OCI-LY7 (cell line): ENCODE data around the gene CXCL10.

Experiments
- CTCF ChIP-seq: fragments of 200-600 bp; sonication (generic); conservative IDR thresholded peaks from 2 replicates; pipeline ENCODE4 v1.5.1; 2014; ENCODE audit warnings: mild to moderate bottlenecking, antibody characterized with exemption, low read length, moderate library complexity, mixed read lengths
- EZH2phosphoT487 ChIP-seq: fragments of 200-600 bp; sonication (generic); IDR thresholded peaks from 2 replicates; pipeline ENCODE4 v1.6.1; 2018; ENCODE audit warnings: low read depth, borderline replicate concordance, mild to moderate bottlenecking, mixed run types, antibody characterized with exemption, low read length, moderate library complexity, mixed read lengths

DNA sequence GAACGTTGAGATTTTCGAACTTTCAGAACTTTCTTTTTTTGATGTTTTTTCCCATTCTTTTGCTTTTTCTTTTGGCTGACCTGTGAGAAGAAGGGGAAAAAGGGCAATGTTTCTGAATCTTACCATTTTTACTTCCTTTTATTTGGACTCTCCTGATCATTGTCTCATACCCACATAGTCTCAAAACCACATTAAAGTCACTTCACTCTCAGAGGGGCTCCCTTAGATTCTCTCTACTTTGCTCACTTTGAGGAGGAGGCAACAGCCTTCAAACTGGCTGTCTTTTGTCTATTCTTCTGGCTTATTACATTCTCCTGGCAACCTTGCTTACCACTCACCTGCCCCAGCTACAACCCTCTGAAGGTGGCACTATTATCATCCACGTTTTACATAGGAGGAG lies 19.7 kb downstream of the CXCL10 start:
- TF ChIP-seq CTCF (no peak), EZH2phosphoT487 (no peak)
